Activated CD8-positive, alpha-beta memory T cell treated with anti-CD3 and anti-CD28 coated beads, Interleukin-2, amount 50 U/mL, for 4 hours (primary cell): ENCODE results near the gene TAS1R2.

ENCODE experiments used
- DNase-seq: peaks from one replicate; pipeline ENCODE4 v3.0.0-alpha.2; 2020

The TAS1R2 gene

GRCh38 chr1:18819203-18819602 lies 40.3 kb downstream of the TAS1R2 start:
- DNase-seq = no peak

- no peak for DNase-seq
Measured at GRCh38 chr1:18817795-18818435, 41.5 kb downstream of the TAS1R2 start.

GRCh38 chr1:18817316-18817715 lies 42.1 kb downstream of the TAS1R2 start:
- no peak for DNase-seq

GRCh38 chr1:18816808-18817207 lies 42.7 kb downstream of the TAS1R2 start:
- DNase-seq = no peak

- DNase-seq = no peak
Measured at GRCh38 chr1:18814874-18815531, 44.5 kb downstream of the TAS1R2 start.

GRCh38 chr1:18814425-18814824 lies 45.0 kb downstream of the TAS1R2 start:
- DNase-seq = no peak

GRCh38 chr1:18812453-18812939 lies 47.0 kb downstream of the TAS1R2 start:
- no peak for DNase-seq

- DNase-seq = no peak
Measured at GRCh38 chr1:18811733-18812452, 47.6 kb downstream of the TAS1R2 start.

- DNase-seq = no peak
Measured at GRCh38 chr1:18809953-18810899, 49.2 kb downstream of the TAS1R2 start.

- no peak for DNase-seq
Measured at GRCh38 chr1:18808550-18808949, 50.9 kb downstream of the TAS1R2 start.

GRCh38 chr1:18807334-18808063 lies 52.0 kb downstream of the TAS1R2 start:
- no peak for DNase-seq

- DNase-seq = no peak
Measured at GRCh38 chr1:18805925-18806849, 53.3 kb downstream of the TAS1R2 start.

GRCh38 chr1:18805150-18805879 lies 54.1 kb downstream of the TAS1R2 start:
- no peak for DNase-seq

- no peak for DNase-seq
Measured at GRCh38 chr1:18803851-18804250, 55.6 kb downstream of the TAS1R2 start.

- no peak for DNase-seq
Measured at GRCh38 chr1:18803151-18803791, 56.2 kb downstream of the TAS1R2 start.

GRCh38 chr1:18802231-18802630 lies 57.2 kb downstream of the TAS1R2 start:
- DNase-seq = no peak

GRCh38 chr1:18800258-18800657 lies 59.2 kb downstream of the TAS1R2 start:
- DNase-seq = no peak

GRCh38 chr1:18799454-18799853 lies 60.0 kb downstream of the TAS1R2 start:
- no peak for DNase-seq

GRCh38 chr1:18798946-18799345 lies 60.5 kb downstream of the TAS1R2 start:
- no peak for DNase-seq

- no peak for DNase-seq
Measured at GRCh38 chr1:18798533-18798932, 60.9 kb downstream of the TAS1R2 start.
